GM12891 (cell line): ENCODE measurements around the gene FAH.

ENCODE experiments used
- DNase-seq: peaks from one replicate; pipeline ENCODE4 v3.0.0; 2011; ENCODE audit warnings: low spot score; ENCODE audit not compliant: insufficient read length
- FAIRE-seq: peaks from 2 replicates; lab custom pipeline; 2011; peaks lifted over from hg19 to GRCh38; lab: Jason Lieb, UNC
- PAX5 ChIP-seq: IDR thresholded peaks from 2 replicates; pipeline ENCODE4 v1.6.1; 2011; ENCODE audit warnings: low read length, moderate library complexity, mild to moderate bottlenecking; ENCODE audit not compliant: insufficient read depth, severe bottlenecking
- POLR2A ChIP-seq: IDR thresholded peaks from 2 replicates; pipeline ENCODE4 v1.6.1; 2011; ENCODE audit warnings: low read depth, low read length, control low read depth
- POLR2AphosphoS5 ChIP-seq: IDR thresholded peaks from 2 replicates; pipeline ENCODE4 v1.6.1; 2011; ENCODE audit warnings: low read depth, low read length, control low read depth
- POU2F2 ChIP-seq: IDR thresholded peaks from 2 replicates; pipeline ENCODE4 v1.6.1; 2011; ENCODE audit warnings: low read depth, mild to moderate bottlenecking, control low read depth, low read length, moderate library complexity
- SPI1 ChIP-seq: IDR thresholded peaks from 2 replicates; pipeline ENCODE4 v1.6.1; 2011; ENCODE audit warnings: low read depth, low read length, control low read depth
- TAF1 ChIP-seq: IDR thresholded peaks from 2 replicates; pipeline ENCODE4 v1.6.1; 2011; ENCODE audit warnings: low read depth, low read length, control low read depth

FAH gene

DNA sequence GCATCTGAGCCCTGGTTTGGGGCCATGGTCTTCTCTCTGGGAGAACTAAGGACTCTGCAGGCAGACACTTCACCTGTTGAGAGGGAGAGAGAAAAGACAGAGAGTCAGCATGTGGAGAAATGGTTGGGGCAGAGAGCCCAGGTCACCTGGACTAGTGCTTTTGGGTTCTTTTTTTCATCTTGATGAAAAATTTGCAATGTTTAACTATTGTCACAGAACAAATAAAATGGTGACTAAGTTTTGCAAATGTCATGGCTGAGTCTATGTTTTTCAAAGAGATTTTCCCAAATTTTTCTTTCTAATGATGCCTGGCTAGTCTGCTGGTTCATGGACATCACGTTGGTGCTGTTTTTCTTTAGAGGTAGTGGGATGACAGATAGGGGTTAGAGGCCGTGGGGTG lies 17.8 kb downstream of the FAH start:
- FAIRE-seq (no peak), DNase-seq (no peak)
- no peak for TF ChIP-seq TAF1
- TF ChIP-seq POU2F2, result no peak
- TF ChIP-seq POLR2A, result no peak
- no peak for TF ChIP-seq SPI1
- TF ChIP-seq PAX5, result no peak
- no peak for TF ChIP-seq POLR2AphosphoS5

GRCh38 chr15:80171787-80172186 lies 19.0 kb downstream of the FAH start:
- TF ChIP-seq TAF1 (no peak), POLR2A (no peak), POLR2AphosphoS5 (no peak), SPI1 (no peak), POU2F2 (no peak), PAX5 (no peak)
- DNase-seq (no peak), FAIRE-seq (no peak)

- no peak for TF ChIP-seq SPI1
- TF ChIP-seq PAX5, result no peak
- no peak for TF ChIP-seq POU2F2
- no peak for TF ChIP-seq POLR2A
- no peak for TF ChIP-seq TAF1
- TF ChIP-seq POLR2AphosphoS5, result no peak
- no peak for DNase-seq
- FAIRE-seq, result no peak
These were observed 19.6 kb downstream of the FAH start for GRCh38 chr15:80172401-80172800.

DNA sequence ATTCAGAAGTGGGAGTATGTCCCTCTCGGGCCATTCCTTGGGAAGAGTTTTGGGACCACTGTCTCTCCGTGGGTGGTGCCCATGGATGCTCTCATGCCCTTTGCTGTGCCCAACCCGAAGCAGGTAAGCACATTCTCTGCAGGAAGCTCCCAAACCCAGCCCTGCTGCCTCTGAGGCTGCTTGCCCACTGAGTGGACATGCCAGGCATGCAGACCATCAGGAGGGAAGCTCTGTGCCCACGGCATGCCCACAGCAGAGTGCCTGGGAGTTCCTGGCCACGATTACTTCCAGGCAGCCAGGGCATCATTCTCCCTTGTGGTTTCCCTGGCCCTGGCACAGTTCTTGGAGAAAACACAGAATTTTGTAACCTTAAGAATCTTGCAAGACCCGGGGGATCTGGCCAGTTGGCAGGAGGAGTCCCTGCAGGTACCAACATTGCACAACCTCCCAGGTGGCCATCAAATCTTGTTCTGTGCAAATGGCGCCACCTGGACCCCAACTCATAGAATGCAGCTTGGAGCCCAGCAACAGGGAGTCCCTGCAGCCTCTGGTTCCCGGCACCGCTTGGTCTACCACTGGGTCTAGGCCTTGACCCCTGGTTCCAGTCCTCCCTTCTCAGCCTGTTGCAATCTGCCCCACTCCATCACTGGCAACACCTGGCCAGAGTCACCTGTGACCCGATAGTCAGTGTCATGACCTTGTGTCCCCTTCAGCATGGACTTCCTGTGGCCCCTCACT lies 20.4 kb downstream of the FAH start:
- TF ChIP-seq TAF1, result no peak
- TF ChIP-seq SPI1, result no peak
- TF ChIP-seq POU2F2, result no peak
- TF ChIP-seq POLR2A, result no peak
- no peak for TF ChIP-seq PAX5
- no peak for TF ChIP-seq POLR2AphosphoS5
- DNase-seq, result peak; percentile 67
- peak; percentile 84 for FAIRE-seq

DNA sequence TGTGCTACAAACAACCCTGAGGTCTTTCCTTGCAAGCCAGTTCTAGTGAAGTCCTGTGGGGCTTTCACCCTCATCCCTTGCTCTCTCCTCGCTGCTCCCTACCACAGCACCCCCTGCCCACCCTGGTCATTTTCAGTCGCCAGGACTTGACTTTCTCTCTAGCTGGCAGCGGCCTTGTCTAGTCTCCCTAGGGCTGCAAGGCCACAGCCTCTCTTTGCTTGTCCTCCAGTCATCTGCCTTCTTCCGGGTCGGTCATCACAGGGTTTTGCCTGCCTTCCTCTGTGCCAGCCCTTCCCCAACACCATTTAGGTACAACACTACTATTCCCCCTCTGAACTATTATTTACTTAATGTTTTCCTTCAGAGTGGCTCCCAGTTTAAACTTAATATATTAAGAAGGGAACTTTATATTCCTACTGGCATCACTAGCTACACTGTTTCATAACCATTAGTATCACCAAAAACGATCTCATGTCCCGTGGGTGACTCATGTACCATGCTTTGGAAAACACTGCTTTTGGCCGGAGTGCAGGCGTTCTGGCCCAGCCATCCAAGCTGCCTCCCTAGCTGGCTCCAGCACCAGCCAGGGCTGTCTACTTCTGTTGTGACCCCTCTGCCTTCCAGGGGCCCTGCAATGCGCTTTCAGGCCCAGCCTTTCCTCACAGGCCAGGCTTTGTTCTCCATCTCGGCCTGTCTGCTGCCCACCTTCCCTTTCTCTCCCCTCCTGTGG lies 21.4 kb downstream of the FAH start:
- DNase-seq, result no peak
- no peak for FAIRE-seq
- no peak for TF ChIP-seq POLR2AphosphoS5

- DNase-seq (no peak), FAIRE-seq (no peak)
- TF ChIP-seq POLR2A (no peak), POLR2AphosphoS5 (no peak), TAF1 (no peak), PAX5 (no peak), POU2F2 (no peak), SPI1 (no peak)
These were observed 22.6 kb downstream of the FAH start for GRCh38 chr15:80175436-80175835.

- no peak for FAIRE-seq
- TF ChIP-seq POLR2A (no peak), POLR2AphosphoS5 (no peak), SPI1 (no peak), TAF1 (no peak), POU2F2 (no peak), PAX5 (no peak)
- no peak for DNase-seq
These were observed 23.6 kb downstream of the FAH start for GRCh38 chr15:80176443-80176842.

GRCh38 chr15:80177156-80177555 lies 24.4 kb downstream of the FAH start:
- no peak for DNase-seq
- FAIRE-seq, result no peak
- TF ChIP-seq SPI1 (no peak), POLR2AphosphoS5 (no peak), POU2F2 (no peak), PAX5 (no peak), TAF1 (no peak), POLR2A (no peak)

- FAIRE-seq (no peak), DNase-seq (no peak)
- TF ChIP-seq POLR2A (no peak), TAF1 (no peak), PAX5 (no peak), POLR2AphosphoS5 (no peak), SPI1 (no peak)
These were observed 26.4 kb downstream of the FAH start for GRCh38 chr15:80179025-80179759.
